SK-N-SH (cell line): ENCODE measurements around the gene MYO5C. TPM values are rescaled to one million over a fixed set of nuclear protein-coding genes. Genes with fewer than 3 reads are reported as not detected.

Experiments
- CTCF ChIA-PET: fragments of 300-600, 350-600 bp; formaldehyde crosslinking; extraction: SDS; loops from one replicate; lab custom pipeline; 2021; lab: Yijun Ruan, JAX
- POLR2A ChIA-PET: fragments of 350-600 bp; sonication (Branson Sonifier 250); formaldehyde crosslinking; extraction: SDS; loops from one replicate; lab custom pipeline; 2020; ENCODE audit warnings: antibody characterized with exemption, inconsistent platforms; lab: Yijun Ruan, JAX
- DNase-seq: peaks from one replicate; pipeline ENCODE4 v3.0.0; 2012
- H2AFZ ChIP-seq: fragments of 200-600 bp; sonication (generic); 2 replicates; pipeline ENCODE4 v1.8.1; 2016; ENCODE audit warnings: antibody characterized with exemption, mild to moderate bottlenecking, low read depth
- H3F3A ChIP-seq: fragments of 200-600 bp; sonication (generic); replicated peaks from 2 replicates; pipeline ENCODE3; 2016; ENCODE audit warnings: antibody characterized with exemption, mild to moderate bottlenecking; ENCODE audit not compliant: insufficient read depth
- H3K27ac ChIP-seq, 2 experiments: fragments of 200-500 bp in 1 of 2; fragments of 200-600 bp in 1 of 2; sonication (Bioruptor generic) in 1 of 2; sonication (generic), shearing (Covaris generic) in 1 of 2; 2 replicates each; pipeline versions ENCODE4 v1.5.1 to v1.6.1; 2014 to 2016; ENCODE audit warnings: low read depth in 2 of 2, inconsistent platforms in 1 of 2, low read length in 1 of 2, mild to moderate bottlenecking in 1 of 2, mixed read lengths in 1 of 2
- H3K27me3 ChIP-seq: fragments of 200-600 bp; sonication (generic), shearing (Covaris generic); 2 replicates; pipeline ENCODE4 v1.6.1; 2016; ENCODE audit warnings: mixed run types; ENCODE audit not compliant: insufficient read depth
- H3K36me3 ChIP-seq, 2 experiments: fragments of 200-500 bp in 1 of 2; fragments of 200-600 bp in 1 of 2; sonication (Bioruptor generic) in 1 of 2; sonication (generic) in 1 of 2; replicated peaks in 1 of 2; 2 replicates each; pipeline versions ENCODE3 to v1.5.1; 2014 to 2016; ENCODE audit warnings: low read length in 1 of 2, mild to moderate bottlenecking in 1 of 2; ENCODE audit not compliant: insufficient read depth in 2 of 2, control insufficient read depth in 1 of 2
- H3K4me1 ChIP-seq, 2 experiments: fragments of 200-500 bp in 1 of 2; fragments of 200-600 bp in 1 of 2; sonication (Bioruptor generic) in 1 of 2; sonication (generic), shearing (Covaris generic) in 1 of 2; 2 replicates each; pipeline versions ENCODE4 v1.5.1 to v1.6.1; 2014 to 2016; ENCODE audit warnings: low read depth in 1 of 2, low read length in 1 of 2, mixed run types in 1 of 2; ENCODE audit not compliant: insufficient read depth in 2 of 2, control insufficient read depth in 1 of 2
- H3K4me2 ChIP-seq: fragments of 200-600 bp; sonication (generic), shearing (Covaris generic); 2 replicates; pipeline ENCODE4 v1.6.1; 2017; ENCODE audit warnings: mixed run types
- H3K4me3 ChIP-seq, 2 experiments: fragments of 200-500 bp in 1 of 2; fragments of 200-600 bp in 1 of 2; sonication (Bioruptor generic) in 1 of 2; sonication (generic), shearing (Covaris generic) in 1 of 2; 2 replicates each; pipeline versions ENCODE4 v1.5.1 to v1.8.1; 2014 to 2016; ENCODE audit warnings: low read depth in 2 of 2, inconsistent platforms in 1 of 2, low read length in 1 of 2, mild to moderate bottlenecking in 1 of 2, mixed read lengths in 1 of 2, moderate library complexity in 1 of 2
- H3K79me2 ChIP-seq: fragments of 200-600 bp; sonication (generic); 2 replicates; pipeline ENCODE4 v1.8.1; 2017; ENCODE audit warnings: mild to moderate bottlenecking; ENCODE audit not compliant: insufficient read depth
- H3K9ac ChIP-seq: fragments of 200-600 bp; sonication (generic); 2 replicates; pipeline ENCODE4 v1.6.1; 2017; ENCODE audit warnings: mixed run types
- H3K9me2 ChIP-seq: fragments of 200-600 bp; sonication (generic); 2 replicates; pipeline ENCODE4 v1.6.1; 2017; ENCODE audit warnings: mixed run types
- H3K9me3 ChIP-seq: fragments of 200-600 bp; sonication (generic); 2 replicates; pipeline ENCODE4 v1.6.1; 2017; ENCODE audit warnings: mixed run types, mild to moderate bottlenecking, moderate library complexity
- H4K20me1 ChIP-seq: fragments of 200-600 bp; sonication (generic); 2 replicates; pipeline ENCODE4 v1.6.1; 2017; ENCODE audit warnings: mild to moderate bottlenecking, mixed run types; ENCODE audit not compliant: insufficient read depth
- CHD2 ChIP-seq: fragments of 150-350 bp; IDR thresholded peaks from 2 replicates; pipeline ENCODE4 v1.6.1; 2018; ENCODE audit warnings: low read length; ENCODE audit not compliant: partially characterized antibody
- CTCF ChIP-seq: fragments of 200-600 bp; sonication (generic); IDR thresholded peaks from 2 replicates; pipeline ENCODE4 v1.6.1; 2017; ENCODE audit warnings: antibody characterized with exemption, mild to moderate bottlenecking, moderate library complexity
- ELF1 ChIP-seq: IDR thresholded peaks from 2 replicates; pipeline ENCODE4 v1.4.0; 2012
- EP300 ChIP-seq, 2 experiments: IDR thresholded peaks; 2 replicates each; pipeline versions ENCODE4 v1.4.0 to v1.6.1; 2012; ENCODE audit warnings: borderline replicate concordance in 1 of 2, low read depth in 1 of 2, low read length in 1 of 2
- GABPA ChIP-seq: IDR thresholded peaks from 2 replicates; pipeline ENCODE4 v1.4.0; 2012; ENCODE audit warnings: low read depth, mild to moderate bottlenecking
- IRF3 ChIP-seq: fragments of 150-350 bp; IDR thresholded peaks from 2 replicates; pipeline ENCODE4 v1.6.1; 2016; ENCODE audit warnings: mild to moderate bottlenecking, low read depth, low read length
- JUND ChIP-seq: IDR thresholded peaks from 2 replicates; pipeline ENCODE4 v1.4.0; 2012
- MAX ChIP-seq: IDR thresholded peaks from 2 replicates; pipeline ENCODE4 v1.4.0; 2012; ENCODE audit warnings: low read depth
- MXI1 ChIP-seq: IDR thresholded peaks from 2 replicates; pipeline ENCODE4 v1.6.1; 2012; ENCODE audit warnings: mild to moderate bottlenecking, low read depth, low read length, improper control_type of control experiment
- NRF1 ChIP-seq: IDR thresholded peaks from 2 replicates; pipeline ENCODE4 v1.6.1; 2012; ENCODE audit warnings: low read depth, mild to moderate bottlenecking, low read length
- PBX3 ChIP-seq: IDR thresholded peaks from 2 replicates; pipeline ENCODE4; 2012
- POLR2AphosphoS5 ChIP-seq: IDR thresholded peaks from 2 replicates; pipeline ENCODE4 v1.6.1; 2012; ENCODE audit warnings: low read depth, low read length
- RAD21 ChIP-seq: IDR thresholded peaks from 2 replicates; pipeline ENCODE4 v1.6.1; 2012; ENCODE audit warnings: mild to moderate bottlenecking, low read length
- RFX5 ChIP-seq: IDR thresholded peaks from 2 replicates; pipeline ENCODE4 v1.6.1; 2012; ENCODE audit warnings: mild to moderate bottlenecking, improper control_type of control experiment, low read length
- SIN3A ChIP-seq: IDR thresholded peaks from 2 replicates; pipeline ENCODE4 v1.6.1; 2012; ENCODE audit warnings: low read depth, mild to moderate bottlenecking, low read length, moderate library complexity, borderline replicate concordance
- TAF1 ChIP-seq: IDR thresholded peaks from 2 replicates; pipeline ENCODE4 v1.6.1; 2012; ENCODE audit warnings: low read depth, mild to moderate bottlenecking, low read length, moderate library complexity, borderline replicate concordance
- TEAD4 ChIP-seq: IDR thresholded peaks from 2 replicates; pipeline ENCODE4 v1.4.0; 2012; ENCODE audit warnings: mild to moderate bottlenecking, borderline replicate concordance; ENCODE audit not compliant: insufficient read depth
- USF2 ChIP-seq: fragments of 150-350 bp; IDR thresholded peaks from 2 replicates; pipeline ENCODE4 v1.6.1; 2017; ENCODE audit warnings: antibody characterized with exemption, low read length, low read depth, borderline replicate concordance
- YY1 ChIP-seq: IDR thresholded peaks from 2 replicates; pipeline ENCODE4 v1.4.0; 2012; ENCODE audit warnings: low read depth, mild to moderate bottlenecking
- ZBTB33 ChIP-seq: IDR thresholded peaks from 2 replicates; pipeline ENCODE4 v1.4.0; 2012; ENCODE audit warnings: low read depth, borderline replicate concordance
- WGBS: methylation state at CpG from one replicate; pipeline ENCODE4 v1.1.6; 2017; ENCODE audit warnings: low lambda C conversion rate; 5-methylcytosine and 5-hydroxymethylcytosine counted together
- polyA plus RNA-seq, 3 experiments: library from polyadenylated mRNA; depleted of rRNA; stranded (reverse); fragments of >200 nt; gene quantifications; 2 replicates each; pipeline ENCODE4 v1.2.3, GENCODE V29; 2012

Gene MYO5C
- polyA plus RNA-seq, 1 of the 3 experiments (the other 2 are of a cell fraction): 0.99 TPM

- Histone ChIP-seq H3K36me3 (peaks cover 0 to 7% of the 10 kb centered on the region in 2 experiments), H2AFZ (peak overlapping the region; percentile 97), H3F3A (no peaks in the 10 kb centered on the region), H3K4me3 (peak overlapping the region; percentile 75 to 84), H3K9me3 (no peaks in the 10 kb centered on the region), H3K9me2 (no peaks in the 10 kb centered on the region), H3K4me1 (peaks cover 7 to 11% of the 10 kb centered on the region in 2 experiments; a peak in 1 of 4 replicates), H4K20me1 (no peaks in the 10 kb centered on the region), H3K9ac (peak overlapping the region; percentile 80), H3K27ac (peak overlapping the region; percentile 73 to 88), H3K27me3 (no peaks in the 10 kb centered on the region), H3K79me2 (peaks cover 46% of the 10 kb centered on the region), H3K4me2 (peak overlapping the region; percentile 82)
- under 1% methylated on average over 20 of the region's 105 CpGs for WGBS
- CTCF ChIA-PET: interaction anchor here (1.3 to 2.6 kb wide), 3 partner anchors 29 to 160 kb away, joined by 3 to 9 read pairs (median 5); no protein-coding TSS in a partner anchor
- no peak for TF ChIP-seq ZBTB33
- no peak for TF ChIP-seq RAD21
- TF ChIP-seq USF2: no peak
- TF ChIP-seq PBX3: no peak
- no peak for TF ChIP-seq IRF3
- no peak for TF ChIP-seq YY1
- no peak for TF ChIP-seq CTCF
- TF ChIP-seq RFX5: no peak
- TF ChIP-seq EP300 (IDR thresholded peaks at IDR 0.05; ENCODE audit: borderline replicate concordance in 1 of 2, low read depth in 1 of 2, low read length in 1 of 2): no peak
- TF ChIP-seq ELF1: no peak
- peak; percentile 56 for TF ChIP-seq POLR2AphosphoS5
- TF ChIP-seq MAX: peak; percentile 66; the same call in 1 of the 2 replicates
- TF ChIP-seq NRF1: 0 out of 2 replicates have a peak, but pooled peaks have one; percentile 9
- TF ChIP-seq TEAD4: no peak
- TF ChIP-seq GABPA: no peak
- peak; percentile 41 for TF ChIP-seq CHD2
- peak; percentile 48; the same call in 1 of the 2 replicates for TF ChIP-seq TAF1
- no peak for TF ChIP-seq JUND
- peak; percentile 49; the same call in 1 of the 2 replicates for TF ChIP-seq MXI1
- TF ChIP-seq SIN3A: peak; percentile 67; the same call in 1 of the 2 replicates
- DNase-seq: peak; percentile 95
- POLR2A ChIA-PET: interaction anchor here (0.6 to 2.3 kb wide), 5 partner anchors 43 to 208 kb away, joined by 3 to 11 read pairs (median 5); partner anchors contain the start of gene LEO1
These were observed 116.1 kb downstream of the MYO5C start for GRCh38 chr15:52179278-52180195.
